ENCODE measurements around the gene NUB1.

DNA sequence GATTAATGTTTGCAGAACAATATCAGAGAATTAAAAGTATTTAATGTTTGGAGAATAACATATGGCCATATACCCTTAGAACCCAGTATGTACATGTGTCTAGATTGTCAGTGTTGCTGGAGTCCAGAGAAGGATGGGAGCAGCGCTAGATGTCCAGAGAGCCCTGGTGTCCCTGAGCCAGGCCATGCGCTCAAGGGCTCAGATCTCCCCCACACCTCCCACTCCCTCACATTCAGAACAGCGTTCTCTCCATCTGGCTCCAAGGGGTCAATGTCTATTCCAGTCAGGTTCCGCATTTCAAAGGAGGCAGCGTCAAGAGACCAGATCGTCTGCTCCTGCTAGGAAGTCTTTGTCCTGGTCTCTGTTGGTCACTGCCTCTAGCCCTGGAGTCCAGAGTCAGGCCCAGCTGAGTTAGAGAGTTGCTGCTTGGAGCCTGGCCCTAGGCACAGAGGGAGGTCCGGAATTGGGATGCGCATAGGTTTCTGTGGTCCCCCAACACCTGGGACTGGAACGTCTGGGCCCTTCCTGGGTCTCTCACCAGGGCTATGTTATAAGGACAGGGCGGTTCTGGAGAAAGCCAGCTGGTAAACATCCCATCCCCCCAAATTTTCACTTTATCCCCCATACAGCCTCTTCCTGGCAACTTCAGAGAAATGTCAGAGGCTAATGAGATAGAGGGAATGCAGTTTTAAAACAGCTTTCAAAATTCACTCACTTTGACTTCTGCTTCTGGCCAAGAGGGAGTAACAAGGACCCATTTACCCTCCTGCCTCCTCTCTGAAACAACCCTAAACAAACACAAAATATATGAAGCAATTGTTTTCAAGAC lies 74.7 kb downstream of the NUB1 start:
- TF ChIP-seq CTCF (IDR thresholded peaks at IDR 0.05; ENCODE audit: low read length) (no peak), EZH2 (IDR thresholded peaks at IDR 0.05; ENCODE audit: borderline replicate concordance, low read length) (no peak)
